G401 (cell line): ENCODE results near the gene SYT15. TPM values are rescaled to one million over a fixed set of nuclear protein-coding genes. Genes with fewer than 3 reads are reported as not detected.
"Not testable (repeated sequence)": the region's sequence is repeated elsewhere in the genome, so short reads cannot be mapped to it uniquely, and the experiment has no call there.

Experiments used
- DNase-seq: peaks from one replicate; pipeline ENCODE4 v3.0.0-alpha.2; 2015; ENCODE audit warnings: low spot score
- in situ Hi-C: cut with HindIII; loops from 2 replicates; pipeline ENCODE4 v1.10.0; 2016; ENCODE audit warnings: low sequenced_read_pairs, mixed read lengths
- total RNA-seq: library from RNA; depleted of rRNA; stranded (reverse); fragments of >200 nt; shearing (Covaris generic); gene quantifications from 2 replicates; pipeline ENCODE4 v1.2.3, GENCODE V29; 2014

Gene SYT15
- total RNA-seq, 1 experiment from 2014 or later, result not detected

- DNase-seq, in situ Hi-C loops: not testable (repeated sequence)
Observed at GRCh38 chr10:46573884-46574283, 5.0 kb upstream of the SYT15 start.

- DNase-seq, in situ Hi-C loops: not testable (repeated sequence)
Observed at GRCh38 chr10:46577624-46578473, 1.1 kb upstream of the SYT15 start.

GRCh38 chr10:46579378-46579777, 450 bp downstream of the SYT15 start:
- in situ Hi-C loops, result not testable (repeated sequence)

GRCh38 chr10:46581997-46582396, 3.1 kb downstream of the SYT15 start:
- in situ Hi-C loops, DNase-seq: not testable (repeated sequence)

More at GRCh38 chr10:46579378-46579777, 450 bp downstream of the SYT15 start:
- not testable (repeated sequence) for DNase-seq

GRCh38 chr10:46582568-46582967, 3.6 kb downstream of the SYT15 start:
- DNase-seq, in situ Hi-C loops: not testable (repeated sequence)

- in situ Hi-C loops, DNase-seq: not testable (repeated sequence)
Observed at GRCh38 chr10:46584196-46584595, 5.3 kb downstream of the SYT15 start.

- in situ Hi-C loops, DNase-seq: not testable (repeated sequence)
Observed at GRCh38 chr10:46585246-46585645, 6.3 kb downstream of the SYT15 start.

GRCh38 chr10:46587546-46587945, 8.6 kb downstream of the SYT15 start:
- DNase-seq, in situ Hi-C loops: not testable (repeated sequence)

- DNase-seq, in situ Hi-C loops: not testable (repeated sequence)
Observed at GRCh38 chr10:46588221-46588620, 9.3 kb downstream of the SYT15 start.

GRCh38 chr10:46589589-46589988, 10.7 kb downstream of the SYT15 start:
- DNase-seq, in situ Hi-C loops: not testable (repeated sequence)

GRCh38 chr10:46591053-46591452, 12.1 kb downstream of the SYT15 start:
- in situ Hi-C loops, result not testable (repeated sequence)

GRCh38 chr10:46593307-46593706, 14.4 kb downstream of the SYT15 start:
- in situ Hi-C loops, DNase-seq: not testable (repeated sequence)

More at GRCh38 chr10:46591053-46591452, 12.1 kb downstream of the SYT15 start:
- DNase-seq, result not testable (repeated sequence)

GRCh38 chr10:46594453-46595063, 15.6 kb downstream of the SYT15 start:
- DNase-seq, in situ Hi-C loops: not testable (repeated sequence)

GRCh38 chr10:46596570-46596969, 17.6 kb downstream of the SYT15 start:
- in situ Hi-C loops, DNase-seq: not testable (repeated sequence)

GRCh38 chr10:46597616-46598246, 18.8 kb downstream of the SYT15 start:
- in situ Hi-C loops, result not testable (repeated sequence)

GRCh38 chr10:46600516-46600915, 21.6 kb downstream of the SYT15 start:
- DNase-seq, in situ Hi-C loops: not testable (repeated sequence)

More at GRCh38 chr10:46597616-46598246, 18.8 kb downstream of the SYT15 start:
- not testable (repeated sequence) for DNase-seq

- DNase-seq, in situ Hi-C loops: not testable (repeated sequence)
Observed at GRCh38 chr10:46615540-46615939, 36.6 kb downstream of the SYT15 start.

GRCh38 chr10:46616227-46616626, 37.3 kb downstream of the SYT15 start:
- DNase-seq, result not testable (repeated sequence)

GRCh38 chr10:46617134-46617533, 38.2 kb downstream of the SYT15 start:
- in situ Hi-C loops, DNase-seq: not testable (repeated sequence)

More at GRCh38 chr10:46616227-46616626, 37.3 kb downstream of the SYT15 start:
- in situ Hi-C loops, result not testable (repeated sequence)
